Activated effector memory CD4-positive, alpha-beta T cell treated with anti-CD3 and anti-CD28 coated beads, Interleukin-2, amount 50 U/mL, for 16 hours (primary cell): ENCODE results near the gene CCDC60.
"Not testable (repeated sequence)": the region's sequence is repeated elsewhere in the genome, so short reads cannot be mapped to it uniquely, and the experiment has no call there.

ENCODE experiments used
- DNase-seq: peaks from one replicate; pipeline ENCODE4 v3.0.0-alpha.2; 2020

CCDC60 gene

DNA sequence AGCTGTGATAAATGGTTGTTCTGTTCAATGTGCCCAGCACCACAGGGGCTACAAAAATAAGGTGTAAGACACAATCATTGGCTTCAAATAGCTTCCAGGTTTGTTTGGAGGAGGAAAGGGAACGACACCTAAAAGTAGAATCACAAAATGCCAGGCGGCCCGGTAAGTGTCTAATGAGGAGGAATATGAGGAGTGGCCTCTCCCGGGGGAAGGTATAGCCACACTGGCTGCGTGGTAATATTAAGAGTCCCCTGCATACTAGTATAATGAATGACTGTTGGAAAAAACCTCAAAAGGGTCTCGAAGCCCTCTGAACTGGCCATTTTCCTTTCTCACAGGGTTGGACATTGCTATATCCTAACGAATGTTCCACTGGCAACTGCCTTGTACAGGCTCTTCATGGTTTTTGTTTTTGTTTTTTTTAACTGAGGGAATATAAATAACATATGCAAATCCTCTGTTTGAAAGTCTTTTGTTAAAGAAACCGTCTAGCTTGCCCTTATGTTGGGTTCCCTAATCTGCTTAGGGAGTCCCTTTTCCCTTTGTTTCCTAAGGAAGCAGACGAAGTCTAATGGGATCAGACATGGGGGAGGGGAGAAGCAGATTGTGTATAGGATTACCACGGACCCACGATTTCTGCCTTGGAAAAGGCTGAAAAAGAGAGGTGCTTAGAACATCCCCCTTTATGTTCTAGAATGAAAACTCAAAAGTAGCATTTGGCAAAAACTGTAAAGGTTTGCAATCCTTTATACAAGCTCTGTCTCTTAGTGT, 4.2 kb downstream of the CCDC60 start:
- DNase-seq: no peak

- no peak for DNase-seq
Observed at GRCh38 chr12:119340578-119340977, 6.0 kb downstream of the CCDC60 start.

GRCh38 chr12:119341020-119341419, 6.5 kb downstream of the CCDC60 start:
- DNase-seq: no peak

DNA sequence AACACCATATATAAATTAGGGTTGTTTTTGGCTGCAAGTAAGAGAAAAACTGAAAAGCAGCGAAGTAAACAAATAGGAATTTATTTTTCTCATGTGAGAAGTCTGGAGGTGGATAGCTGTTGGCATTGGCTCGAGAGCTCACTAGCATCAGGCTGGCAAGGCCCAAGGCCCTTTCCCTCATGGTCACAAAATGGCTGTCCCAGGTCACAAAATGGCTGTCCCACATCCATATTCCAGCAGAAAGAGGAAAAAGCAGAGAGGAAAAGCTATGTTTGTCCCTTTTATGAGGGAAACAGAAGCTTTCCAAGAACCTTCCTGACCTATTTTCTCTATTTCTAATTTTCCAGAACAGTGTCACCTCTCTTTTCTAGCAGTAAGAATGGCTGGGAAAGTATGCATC, 7.5 kb downstream of the CCDC60 start:
- no peak for DNase-seq

- no peak for DNase-seq
Observed at GRCh38 chr12:119343130-119343529, 8.6 kb downstream of the CCDC60 start.

- DNase-seq: no peak
Observed at GRCh38 chr12:119354172-119354571, 19.6 kb downstream of the CCDC60 start.

- DNase-seq: not testable (repeated sequence)
Observed at GRCh38 chr12:119360366-119360765, 25.8 kb downstream of the CCDC60 start.

DNA sequence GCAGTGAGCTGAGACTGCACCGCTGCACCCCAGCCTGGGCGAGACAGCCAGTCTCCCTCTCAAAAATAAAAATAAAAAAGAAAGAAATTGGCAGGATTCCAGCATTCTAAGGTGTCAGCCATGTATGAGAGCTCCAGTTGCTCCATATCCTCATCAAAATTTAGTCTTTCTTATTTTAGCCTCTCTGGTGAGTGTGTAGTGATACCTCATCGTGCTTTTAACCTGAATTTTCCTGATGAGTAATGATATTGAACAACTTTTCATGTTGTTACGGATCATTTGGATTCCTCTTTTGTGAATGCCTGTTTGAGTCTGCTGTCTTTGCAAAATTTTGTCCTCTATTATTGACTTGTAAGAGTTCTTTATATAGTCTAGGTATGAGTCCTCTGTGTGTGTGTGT, 28.5 kb downstream of the CCDC60 start:
- DNase-seq: no peak

- DNase-seq: no peak
Observed at GRCh38 chr12:119363490-119363889, 29.0 kb downstream of the CCDC60 start.

GRCh38 chr12:119365451-119365850, 30.9 kb downstream of the CCDC60 start:
- no peak for DNase-seq

GRCh38 chr12:119366007-119366406, 31.5 kb downstream of the CCDC60 start:
- no peak for DNase-seq

DNA sequence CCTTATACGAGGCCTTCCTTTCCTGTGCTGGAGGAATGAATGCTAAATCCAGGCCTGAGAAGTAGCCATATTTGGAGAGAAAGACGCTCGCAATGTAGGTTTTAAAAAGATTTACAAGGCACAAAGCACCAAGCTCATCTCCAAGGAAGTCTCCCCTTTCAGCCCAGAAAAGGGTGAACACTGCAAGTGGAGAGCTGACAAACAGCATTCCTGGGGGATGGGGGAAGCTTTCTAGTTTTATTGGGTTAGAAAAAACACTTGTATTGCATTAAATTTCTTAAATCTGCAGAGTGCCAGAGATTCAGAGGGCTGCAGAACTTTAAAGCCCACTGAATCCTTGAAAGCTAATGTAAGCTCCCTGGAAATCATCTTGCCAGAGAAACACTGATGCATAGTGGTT, 34.6 kb downstream of the CCDC60 start:
- DNase-seq: no peak

- DNase-seq: no peak
Observed at GRCh38 chr12:119369907-119370546, 35.5 kb downstream of the CCDC60 start.

DNA sequence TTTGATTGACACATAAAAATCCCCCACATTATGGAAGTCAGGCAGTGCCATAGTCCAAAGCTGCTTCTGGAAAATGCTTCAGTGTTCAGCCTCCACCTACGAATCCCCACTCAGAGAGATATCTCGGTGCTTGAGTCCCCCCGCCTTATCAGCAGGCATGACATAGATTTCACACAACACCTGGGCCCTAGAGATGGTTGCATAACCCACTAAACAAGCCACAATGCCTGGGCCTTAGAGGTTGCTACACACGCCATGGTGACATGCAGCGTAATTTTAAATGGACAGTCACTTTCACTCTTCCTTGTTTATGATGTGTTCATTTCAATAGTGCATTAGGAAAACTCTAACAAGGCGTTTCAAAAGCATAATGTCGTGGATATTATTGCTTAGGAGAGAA, 38.0 kb downstream of the CCDC60 start:
- no peak for DNase-seq

GRCh38 chr12:119373001-119373400, 38.5 kb downstream of the CCDC60 start:
- no peak for DNase-seq

DNA sequence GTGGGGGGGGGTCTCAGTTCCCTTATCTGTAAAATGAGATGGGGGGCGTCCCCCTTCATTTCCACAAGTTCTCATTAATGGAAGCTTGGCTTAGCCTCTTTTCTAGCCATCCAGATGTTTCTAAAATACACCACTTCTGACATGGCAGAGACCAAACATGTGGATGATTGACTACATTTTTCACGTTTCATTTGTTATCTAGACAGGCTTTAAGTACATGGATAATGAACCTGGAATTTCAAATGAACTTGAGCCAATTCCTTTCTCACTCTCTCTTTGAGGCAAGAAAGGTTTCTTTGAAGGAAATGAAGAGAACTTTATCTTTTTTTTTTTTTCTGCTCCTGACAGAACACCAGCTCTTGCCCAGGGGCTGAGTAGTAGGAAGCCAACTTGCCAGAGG, 39.1 kb downstream of the CCDC60 start:
- DNase-seq: no peak

DNA sequence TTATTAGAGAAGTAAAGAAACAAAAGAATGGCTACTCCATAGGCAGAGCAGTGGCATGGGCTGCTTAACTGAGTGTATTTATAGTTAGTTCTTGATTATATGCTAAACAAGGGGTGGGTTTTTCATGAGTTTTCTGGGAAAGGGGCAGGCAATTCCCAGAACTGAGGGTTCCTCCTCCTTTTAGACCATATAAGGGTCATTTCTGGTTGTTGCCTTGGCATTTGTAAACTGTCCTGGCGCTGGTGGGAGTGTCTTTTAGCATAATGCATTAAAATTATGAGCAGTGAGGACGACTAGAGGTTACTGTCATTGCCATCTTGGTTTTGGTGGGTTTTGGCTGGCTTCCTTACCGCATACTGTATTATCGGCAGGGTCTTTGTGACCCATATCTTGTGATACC, 40.1 kb downstream of the CCDC60 start:
- no peak for DNase-seq

DNA sequence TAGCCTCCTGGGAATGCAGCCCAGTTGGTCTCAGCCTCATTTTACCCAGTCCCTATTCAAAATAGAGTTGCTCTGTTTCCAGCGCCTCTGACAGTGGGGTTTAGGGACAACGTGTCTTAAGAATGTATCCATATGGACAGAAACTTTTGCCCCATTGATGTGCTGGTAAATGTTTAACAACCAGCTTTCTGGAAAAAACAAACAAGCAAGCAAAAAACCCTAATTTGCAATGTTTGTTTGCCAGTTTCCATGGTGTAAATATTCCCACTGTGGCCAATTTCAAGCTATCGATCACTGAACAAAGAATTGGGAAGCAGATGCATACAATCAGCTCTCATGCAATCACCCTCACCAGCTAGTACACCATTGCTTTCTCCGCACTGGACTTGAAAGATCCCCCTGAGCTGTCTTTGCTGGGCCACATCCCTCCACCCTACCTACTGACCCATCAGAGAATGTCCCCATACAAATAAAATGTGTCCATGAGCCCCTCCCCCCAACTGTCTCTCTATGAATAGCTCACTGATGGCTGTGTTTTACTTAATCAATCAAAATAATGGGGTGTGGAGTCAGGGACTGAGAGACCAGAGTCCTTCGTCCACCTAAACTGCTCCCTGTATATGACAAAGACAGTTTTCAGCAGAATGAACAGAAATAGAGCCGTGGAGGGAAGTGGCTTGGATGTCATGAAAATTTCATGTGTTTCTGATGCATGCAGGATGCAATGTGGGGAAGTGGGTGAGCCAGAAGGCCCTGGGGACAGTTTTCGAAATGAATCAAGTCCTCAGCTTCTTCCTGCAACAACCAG, 40.8 kb downstream of the CCDC60 start:
- no peak for DNase-seq

DNA sequence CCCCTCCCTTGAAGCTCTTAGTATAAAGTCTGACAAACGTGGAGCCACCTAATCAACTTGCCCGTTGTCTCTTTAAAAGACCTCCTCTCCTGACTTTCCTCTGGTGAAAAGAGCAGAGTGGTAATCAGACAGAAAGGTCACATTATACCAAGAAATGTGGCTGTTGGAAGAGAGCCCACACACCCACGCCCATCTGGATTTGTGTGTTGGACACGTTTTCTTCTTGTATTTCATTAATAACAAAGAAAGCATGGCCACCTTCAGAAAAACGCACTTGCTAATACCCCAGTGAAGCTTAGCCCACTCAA, 41.3 kb downstream of the CCDC60 start:
- DNase-seq: no peak

GRCh38 chr12:119378903-119379302, 44.4 kb downstream of the CCDC60 start:
- no peak for DNase-seq

- DNase-seq: no peak
Observed at GRCh38 chr12:119381471-119382235, 47.1 kb downstream of the CCDC60 start.

GRCh38 chr12:119383206-119383605, 48.7 kb downstream of the CCDC60 start:
- DNase-seq: no peak

DNA sequence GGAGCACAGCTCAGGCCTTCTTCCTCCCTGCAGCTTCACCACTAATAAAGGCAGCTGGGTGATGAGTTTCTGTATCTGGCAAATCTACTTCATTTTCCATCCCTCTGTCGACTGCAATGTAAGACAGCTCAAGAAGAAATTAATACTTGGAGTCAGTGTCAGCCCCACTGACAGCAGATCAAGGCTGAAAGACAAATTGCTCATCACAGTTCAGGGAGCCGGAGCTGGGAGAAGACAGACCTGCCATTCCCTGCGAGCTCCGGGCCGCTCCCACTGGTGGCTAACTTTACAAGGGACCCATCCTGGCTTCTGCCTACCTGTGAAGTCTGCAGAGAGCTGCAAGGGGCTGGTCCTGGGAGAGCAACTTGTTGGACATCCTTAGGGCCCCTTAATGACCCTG, 49.8 kb downstream of the CCDC60 start:
- DNase-seq: no peak
